ENCODE measurements around the gene CDKL1. TPM values are rescaled to one million over a fixed set of nuclear protein-coding genes. Genes with fewer than 3 reads are reported as not detected.
"Not testable (repeated sequence)": the region's sequence is repeated elsewhere in the genome, so short reads cannot be mapped to it uniquely, and the experiment has no call there.

Gene CDKL1
- polyA plus RNA-seq, 5 donors: 9.8 to 14.8 (median 13.6) TPM

DNA sequence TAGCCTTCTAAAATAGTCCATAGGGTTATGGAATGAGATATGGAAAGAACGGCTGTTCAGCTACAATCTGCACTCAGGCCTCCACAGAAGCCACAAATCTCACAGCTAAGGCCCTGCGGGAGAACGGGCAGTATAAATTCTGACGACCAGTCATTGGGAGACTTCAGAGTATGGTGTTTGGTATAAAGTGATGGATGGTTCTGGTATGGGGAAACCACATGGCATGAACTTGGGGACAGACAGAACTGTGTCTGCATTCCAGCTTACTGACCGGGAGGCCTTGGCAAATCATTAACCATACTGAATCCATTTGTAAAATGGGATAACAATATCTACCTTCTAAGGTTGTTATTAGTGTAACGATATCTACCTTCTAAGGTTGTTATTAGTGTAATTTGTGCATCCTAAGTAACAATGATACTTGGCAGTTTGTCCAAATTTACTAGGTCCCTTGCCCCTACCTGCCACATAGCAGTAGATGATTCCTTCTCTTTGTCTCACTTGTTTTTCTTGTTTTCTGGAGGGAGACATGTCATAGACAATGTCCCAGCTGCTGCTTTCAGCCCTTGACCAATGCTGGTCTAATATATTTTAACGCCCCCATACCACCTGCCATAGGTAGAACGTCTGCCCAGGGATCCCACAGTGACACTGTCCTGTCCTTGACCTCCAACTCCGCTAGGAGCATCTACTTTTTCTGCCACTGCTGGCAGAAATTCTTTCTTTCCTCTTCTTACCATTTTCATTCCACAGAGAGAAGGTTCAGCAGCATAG is 6.8 kb downstream of the CDKL1 start:
- no peak for DNase-seq

DNA sequence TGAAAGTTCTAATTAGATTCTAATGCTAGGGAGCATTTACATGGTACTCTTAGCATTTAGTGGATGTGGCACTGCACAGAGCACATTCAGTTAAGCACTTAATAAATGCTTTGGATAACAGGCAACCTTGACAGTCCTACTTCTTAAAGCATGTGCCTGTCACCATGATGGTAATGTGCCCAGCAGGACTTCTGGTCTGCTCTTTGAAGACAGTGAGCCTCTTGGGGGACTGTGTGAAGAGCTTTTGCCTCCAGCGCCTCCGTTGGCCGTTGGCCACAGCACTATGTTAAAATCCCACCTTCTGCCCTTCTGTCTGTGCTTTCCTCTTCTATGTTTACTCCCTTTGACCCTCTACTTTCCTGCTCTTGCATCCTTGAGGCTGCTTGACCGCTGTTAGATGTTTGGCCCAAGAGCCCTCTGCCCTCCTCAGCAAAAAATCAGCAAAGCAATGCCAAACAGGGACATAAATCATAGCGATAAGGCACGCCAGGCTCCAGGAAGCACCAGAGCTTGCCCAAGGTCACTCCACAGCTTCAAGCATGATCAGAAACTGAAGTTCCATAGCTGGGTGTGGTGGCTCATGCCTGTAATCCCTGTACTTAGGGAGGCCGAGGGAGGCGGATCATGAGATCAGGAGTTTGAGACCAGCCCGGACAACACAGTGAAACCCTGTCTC is 8.3 kb downstream of the CDKL1 start:
- DNase-seq: no peak

DNA sequence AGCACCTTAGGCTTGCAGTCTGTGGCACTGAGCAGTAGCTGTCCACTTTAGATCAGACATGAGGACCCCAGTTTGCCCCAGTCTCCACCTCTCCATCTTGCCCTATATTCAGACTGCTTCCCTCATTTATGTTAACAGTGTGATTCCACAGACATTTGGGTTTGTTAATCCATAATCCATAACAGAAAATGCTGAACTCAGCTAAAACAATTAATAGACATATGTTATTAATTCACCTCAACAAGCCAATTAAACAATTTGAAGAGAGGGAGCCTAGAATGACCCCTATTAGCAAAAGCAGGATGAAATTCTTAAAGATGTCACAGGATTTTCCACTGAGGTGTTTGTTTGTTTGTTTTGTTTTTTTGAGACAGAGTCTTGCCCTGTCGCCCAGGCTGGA is 9.1 kb downstream of the CDKL1 start:
- DNase-seq: no peak

DNA sequence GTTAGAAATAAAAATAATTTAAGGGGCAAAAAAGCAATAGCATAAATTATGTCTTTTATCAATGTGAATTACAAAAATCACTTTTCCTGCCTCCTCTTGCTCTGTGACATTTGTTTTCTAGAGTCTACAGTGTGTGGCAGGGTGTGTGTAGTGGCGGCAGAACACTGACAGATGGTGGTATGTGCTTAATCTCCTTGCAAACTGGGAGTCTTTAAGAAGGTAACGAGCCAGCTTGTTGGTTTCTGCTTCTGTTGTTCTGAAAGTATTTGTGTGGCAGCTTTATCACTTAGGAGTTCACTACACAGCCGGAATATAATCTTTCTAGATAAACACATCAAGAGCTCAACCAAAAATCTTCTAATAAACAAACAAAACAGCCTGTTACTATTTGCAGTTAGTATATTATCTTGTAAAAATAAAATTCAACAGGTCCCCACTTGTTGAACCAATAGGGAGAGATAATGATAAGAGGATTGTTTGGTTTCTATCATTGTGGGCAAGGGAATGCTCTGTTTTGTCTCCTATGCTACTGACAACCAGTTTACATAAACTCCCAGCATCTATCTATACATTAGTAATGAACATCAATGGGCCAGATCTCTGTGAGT is 13.0 kb downstream of the CDKL1 start:
- DNase-seq: no peak

DNA sequence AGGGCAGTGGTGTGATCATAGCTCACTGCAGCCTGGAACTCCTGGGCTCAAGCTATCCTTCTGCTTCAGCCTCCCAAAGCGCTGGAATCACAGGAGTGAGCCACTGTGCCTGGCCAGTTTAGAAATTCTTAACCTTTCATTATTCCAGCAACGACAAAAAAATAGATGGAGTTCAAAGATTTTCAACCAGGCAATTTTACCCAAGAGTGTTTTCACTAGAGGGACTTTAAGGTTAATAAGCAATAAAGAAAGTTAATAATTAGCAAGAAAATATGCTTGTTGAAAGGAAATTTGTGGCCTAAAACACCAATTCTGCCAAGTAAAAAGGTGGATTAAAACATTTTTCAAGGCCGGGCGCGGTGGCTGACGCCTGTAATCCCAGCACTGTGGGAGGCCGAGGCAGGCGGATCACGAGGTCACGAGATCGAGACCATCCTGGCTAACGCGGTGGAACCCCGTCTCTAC is 14.8 kb downstream of the CDKL1 start:
- no peak for DNase-seq

DNA sequence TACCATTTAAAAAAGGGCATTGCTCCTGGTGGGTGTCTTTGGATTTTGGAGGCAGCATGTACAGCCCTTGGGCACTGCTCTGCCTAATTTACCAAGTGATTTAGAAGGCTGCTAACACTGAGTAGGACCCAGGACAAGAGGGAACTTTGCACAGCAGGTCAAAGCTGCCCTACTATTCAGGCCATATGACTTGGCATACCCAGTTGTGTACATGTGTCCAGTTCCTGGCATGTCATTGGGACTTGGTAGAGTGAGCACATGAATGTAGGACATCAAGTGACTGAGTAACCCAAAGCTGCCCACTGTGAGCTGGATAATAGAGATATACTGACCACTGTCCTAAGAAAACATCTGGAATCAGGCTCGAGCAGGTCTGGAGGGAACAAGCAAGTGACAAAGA is 15.7 kb downstream of the CDKL1 start:
- no peak for DNase-seq

DNA sequence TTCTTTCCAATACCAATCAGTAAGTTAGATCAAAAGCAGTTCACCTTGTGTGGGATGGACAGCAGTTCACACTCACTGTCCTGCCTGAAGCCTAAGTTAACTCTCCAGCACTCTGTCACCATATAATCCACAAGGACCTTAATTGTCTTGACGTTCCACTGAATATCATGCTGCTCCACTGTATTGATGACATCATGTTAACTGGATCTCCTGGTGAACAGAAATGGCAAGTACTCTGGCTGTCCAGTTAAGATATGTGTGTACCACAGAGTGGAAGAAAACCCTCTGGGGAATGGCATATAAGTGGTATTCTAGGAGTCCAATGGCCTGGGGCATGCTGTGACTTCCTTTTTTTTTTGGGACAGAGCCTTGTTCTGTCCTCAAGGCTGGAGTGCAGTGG is 16.2 kb downstream of the CDKL1 start:
- no peak for DNase-seq

DNA sequence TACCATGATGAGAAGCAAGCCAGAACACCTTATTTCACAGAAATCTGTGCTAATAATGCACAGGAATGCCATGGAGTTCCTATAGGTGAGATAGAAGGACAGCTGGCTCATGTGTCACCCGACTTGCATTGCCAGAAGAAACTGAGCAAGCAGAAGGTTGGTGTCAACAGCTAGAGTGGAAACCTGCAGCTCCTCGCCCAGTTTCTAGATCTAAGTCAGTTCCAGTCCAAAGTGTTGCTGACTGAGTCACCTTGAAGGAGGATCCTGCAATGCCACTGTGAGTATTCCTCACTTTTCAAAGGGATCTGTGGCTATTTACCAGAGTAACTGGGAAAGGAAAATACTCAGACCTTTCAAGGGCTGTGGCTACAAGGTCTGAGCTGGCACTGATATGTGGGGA is 17.1 kb downstream of the CDKL1 start:
- DNase-seq: no peak

DNA sequence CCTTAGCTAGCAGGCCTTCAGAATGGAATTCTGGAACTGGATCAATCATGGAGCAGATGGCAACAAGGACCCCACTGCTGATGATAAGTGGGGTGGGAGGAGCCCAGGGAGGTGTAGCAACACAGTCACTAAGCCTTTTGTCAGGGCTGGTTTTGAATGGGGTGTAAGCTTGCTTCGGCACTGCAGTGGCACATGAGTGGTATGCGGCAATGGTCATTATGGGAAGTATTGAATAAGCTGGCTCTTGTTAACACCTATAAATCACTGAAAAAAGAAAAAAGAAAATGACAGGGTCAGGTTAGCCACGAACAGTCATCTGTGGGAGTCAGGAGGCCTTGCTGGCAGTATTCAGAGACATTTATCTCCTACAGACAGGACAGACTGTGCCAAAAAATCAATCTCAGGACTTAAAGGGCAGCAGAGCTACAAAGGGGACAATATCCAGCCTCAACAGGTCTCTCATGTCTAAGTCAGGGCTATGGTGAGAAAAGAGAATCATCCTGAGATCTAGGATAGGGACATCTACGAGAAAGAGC is 19.1 kb downstream of the CDKL1 start:
- no peak for DNase-seq

DNA sequence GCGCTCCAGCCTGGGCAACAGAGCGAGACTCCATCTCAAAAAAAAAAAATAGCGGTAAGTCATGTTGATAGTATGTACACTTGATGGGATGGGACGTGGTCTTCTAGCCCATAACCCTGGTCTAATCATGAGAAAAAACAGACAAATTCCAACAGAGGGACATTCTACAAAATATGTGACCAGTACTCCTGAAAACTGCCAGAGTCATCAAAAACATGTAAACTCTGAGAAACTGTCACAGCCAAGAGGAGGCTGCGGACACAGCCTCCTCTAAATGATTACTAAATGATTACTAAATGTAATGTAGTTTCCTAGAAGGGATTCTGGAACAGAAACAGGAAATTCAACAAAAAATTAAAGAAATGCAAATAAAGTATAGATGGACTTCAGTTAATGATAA is 20.9 kb downstream of the CDKL1 start:
- DNase-seq: no peak

DNA sequence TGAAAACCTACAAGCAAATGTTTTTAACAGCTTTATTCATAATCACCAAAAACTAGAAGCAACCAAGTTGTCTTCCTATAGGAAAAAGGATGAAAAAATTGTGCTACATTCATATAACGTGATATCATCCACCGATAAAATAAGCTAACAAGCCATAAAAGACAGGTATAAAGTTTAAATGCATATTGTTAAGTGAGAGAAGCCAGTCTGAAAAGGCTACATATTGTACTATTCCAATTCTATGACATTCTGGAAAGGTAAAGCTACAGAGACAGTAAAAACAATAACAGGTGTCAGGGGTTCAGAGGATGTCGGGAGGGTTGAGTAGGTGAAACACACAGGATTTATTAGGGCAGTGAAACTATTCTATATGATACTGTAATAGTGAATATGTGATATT is 22.7 kb downstream of the CDKL1 start:
- no peak for DNase-seq

DNA sequence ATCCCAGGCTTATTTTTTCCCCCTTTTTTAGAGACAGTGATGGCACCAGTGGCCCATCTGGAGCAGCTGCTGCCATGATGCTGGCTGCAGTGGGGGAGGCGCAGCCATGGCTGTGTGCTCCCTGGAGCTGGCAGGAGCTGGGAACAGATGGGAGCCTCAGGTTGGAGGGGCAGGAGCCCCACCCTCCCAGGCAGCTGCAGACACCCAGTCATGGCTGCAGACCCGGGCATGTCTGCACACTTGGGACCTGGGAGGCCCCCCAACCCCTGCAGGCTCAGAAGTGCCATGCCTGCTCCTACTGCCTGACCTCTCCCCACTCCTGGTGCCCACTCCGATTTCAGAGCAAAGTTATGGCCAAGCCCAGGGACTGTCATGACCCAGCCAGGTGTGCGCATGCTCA is 25.1 kb downstream of the CDKL1 start:
- DNase-seq: no peak

DNA sequence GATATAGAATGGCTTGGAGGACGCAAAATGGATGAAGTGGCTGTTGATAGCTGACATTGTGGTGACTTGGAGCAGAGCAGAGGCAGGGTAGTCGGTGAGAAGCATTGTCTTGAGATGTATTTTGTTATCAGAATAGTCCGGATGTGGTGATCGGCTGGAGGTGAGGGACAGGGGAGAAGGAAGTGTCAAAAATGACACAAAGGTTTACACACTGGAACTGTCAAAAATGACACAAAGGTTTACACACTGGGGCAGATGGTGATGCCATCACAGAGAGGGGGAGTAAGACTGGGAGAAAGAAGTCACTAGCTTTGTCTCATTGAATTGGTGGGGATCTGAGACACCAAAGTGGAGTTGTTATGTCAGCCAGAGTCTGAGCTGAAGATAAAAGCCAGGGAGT is 30.1 kb downstream of the CDKL1 start:
- no peak for DNase-seq

DNA sequence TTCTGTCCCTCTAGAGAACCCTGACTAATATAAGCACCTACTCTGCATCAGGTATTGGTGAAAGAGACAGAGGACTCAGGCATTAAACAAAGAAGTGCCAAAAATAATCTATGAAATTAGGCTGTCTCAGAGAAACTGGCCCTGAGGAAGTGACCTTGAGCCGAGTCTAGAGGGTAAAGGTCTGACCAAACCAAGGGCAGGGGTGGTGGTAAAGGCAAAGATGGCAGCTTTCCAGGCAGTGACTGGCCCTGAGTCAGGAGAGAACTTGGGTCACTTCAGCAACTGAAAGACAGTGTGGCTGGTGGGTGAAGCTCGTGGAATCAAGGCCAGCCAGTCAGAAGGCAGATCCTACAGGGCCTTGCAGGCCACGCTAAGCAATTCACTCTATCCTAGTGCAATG is 30.6 kb downstream of the CDKL1 start:
- DNase-seq: no peak

DNA sequence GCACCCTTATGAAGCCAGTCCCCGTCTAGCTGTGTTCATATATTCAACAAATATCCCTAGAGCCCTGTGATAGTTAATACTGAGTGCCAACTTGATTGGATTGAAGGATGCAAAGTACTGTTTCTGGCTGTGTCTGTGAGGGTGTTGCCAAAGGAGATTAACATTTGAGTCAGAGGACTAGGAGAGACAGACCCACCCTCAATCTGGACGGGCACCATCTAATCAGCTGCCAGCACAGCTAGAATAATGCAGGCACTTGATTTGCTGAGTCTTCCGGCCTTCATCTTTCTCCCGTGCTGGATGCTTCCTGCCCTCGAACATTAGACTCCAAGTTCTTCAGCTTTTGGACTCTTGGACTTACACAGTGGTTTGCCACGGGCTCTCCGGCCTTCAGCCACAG is 31.1 kb downstream of the CDKL1 start:
- not testable (repeated sequence) for DNase-seq

DNA sequence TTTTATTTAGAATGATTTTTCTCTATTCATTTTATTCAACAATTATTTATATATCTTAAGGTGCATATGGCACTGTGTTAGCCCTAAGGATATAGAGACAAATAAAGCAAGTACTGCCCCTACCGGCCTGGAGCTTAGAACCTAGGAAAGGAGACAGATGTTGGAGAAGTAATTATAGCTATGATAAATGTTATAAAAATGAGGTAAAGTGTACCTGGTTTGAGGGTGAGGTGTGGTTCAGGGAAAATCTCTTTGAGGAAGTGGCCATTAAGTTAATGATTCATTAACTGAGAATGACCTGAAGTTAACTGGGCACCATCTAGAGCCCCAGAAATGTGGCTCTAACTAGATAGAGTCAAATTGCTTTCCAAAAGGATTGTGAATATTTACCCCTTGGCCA is 31.9 kb downstream of the CDKL1 start:
- DNase-seq: no peak

DNA sequence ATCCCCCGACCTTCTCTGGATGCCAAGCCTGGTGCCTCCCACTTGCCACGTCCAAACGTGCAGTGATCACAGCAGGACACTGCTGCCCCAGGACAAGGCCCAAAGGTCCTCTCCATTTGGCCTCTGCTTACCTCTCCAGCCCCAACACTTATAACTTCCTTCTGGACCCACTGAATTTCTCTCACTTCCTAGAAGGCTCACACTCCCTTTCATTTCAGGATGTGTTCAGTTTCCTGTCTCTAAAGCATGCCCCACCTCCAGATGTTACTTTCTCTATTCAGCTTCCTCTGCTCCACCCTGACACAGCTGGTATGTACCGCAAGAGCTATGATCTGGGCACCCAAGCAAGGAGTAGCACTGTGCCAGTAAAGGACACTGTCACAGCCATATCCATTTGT is 33.0 kb downstream of the CDKL1 start:
- DNase-seq: no peak

DNA sequence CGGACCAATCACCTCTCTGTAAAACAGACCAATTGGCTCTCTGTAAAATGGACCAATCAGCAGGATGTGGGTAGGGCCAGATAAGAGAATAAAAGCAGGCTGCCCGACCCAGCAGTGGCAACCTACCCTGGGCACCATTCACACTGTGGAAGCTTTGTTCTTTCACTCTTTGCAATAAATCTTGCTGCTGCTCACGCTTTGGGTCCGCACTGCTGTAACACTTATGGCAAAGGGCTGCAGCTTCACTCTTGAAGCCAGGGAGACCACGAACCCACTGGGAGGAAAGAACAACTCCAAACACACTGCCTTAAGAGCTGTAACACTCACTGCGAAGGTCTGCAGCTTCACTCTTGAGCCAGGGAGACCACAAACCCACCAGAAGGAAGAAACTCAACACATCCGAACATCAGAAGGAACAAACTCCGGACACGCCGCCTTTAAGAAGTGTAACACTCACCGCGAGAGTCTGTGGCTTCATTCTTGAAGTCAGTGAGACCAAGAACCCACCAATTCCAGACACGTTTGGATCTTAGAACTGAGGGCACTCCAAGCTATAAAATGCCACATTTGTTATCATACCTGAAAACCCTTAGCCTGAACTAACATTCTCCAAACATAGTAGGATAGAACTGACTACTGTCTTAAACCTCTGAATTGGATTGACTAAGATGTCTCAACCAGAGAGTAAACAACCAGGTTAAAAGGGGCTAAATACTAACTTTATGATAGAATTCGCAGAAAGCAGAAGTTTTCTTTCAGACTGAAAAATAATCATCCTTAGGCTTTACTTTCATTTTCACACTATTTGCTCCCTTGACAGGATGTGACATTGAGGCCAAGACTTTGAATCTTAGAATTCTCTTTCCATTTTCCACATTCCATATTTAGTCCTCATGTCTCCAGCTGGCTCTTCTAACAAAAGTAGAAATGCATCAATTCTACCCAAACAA is 33.6 kb downstream of the CDKL1 start:
- no peak for DNase-seq

DNA sequence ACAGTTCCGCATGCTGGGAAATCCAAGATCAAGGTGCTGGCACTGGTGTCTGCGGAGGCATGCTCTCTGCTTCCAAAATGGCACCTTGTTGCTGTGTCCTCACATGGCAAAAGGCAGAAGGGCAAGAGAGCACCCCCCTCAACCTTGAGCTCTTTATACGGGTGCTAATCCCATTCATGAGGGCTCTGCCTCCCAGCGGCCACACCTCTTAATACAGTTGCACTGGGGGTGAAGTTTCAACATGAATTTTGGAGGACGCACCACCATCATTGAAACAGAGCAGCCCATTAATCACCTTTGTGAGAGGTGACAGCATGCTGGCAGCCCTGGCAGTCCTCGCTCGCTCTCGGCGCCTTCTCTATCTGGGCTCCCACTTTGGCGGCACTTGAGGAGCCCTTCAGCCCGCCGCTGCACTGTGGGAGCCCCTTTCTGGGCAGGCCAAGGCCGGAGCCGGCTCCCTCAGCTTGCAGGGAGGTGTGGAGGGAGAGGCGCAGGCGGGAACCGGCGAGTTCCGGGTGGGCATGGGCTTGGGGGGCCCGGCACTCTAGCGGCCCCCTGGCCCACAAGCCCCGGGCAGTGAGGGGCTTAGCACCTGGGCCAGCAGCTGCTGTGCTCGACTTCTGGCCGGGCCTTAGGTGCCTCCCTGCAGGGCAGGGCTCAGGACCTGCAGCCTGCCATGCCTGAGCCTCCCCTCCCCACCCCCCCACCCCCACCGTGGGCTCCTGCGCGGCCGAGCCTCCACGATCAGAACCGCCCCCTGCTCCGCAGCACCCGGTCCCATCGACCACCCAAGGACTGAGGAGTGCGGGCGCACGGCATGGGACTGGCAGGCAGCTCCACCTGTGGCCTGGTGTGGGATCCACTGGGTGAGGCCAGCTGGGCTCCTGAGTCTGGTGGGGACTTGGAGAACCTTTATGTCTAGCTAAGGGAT is 34.9 kb downstream of the CDKL1 start:
- not testable (repeated sequence) for DNase-seq

DNA sequence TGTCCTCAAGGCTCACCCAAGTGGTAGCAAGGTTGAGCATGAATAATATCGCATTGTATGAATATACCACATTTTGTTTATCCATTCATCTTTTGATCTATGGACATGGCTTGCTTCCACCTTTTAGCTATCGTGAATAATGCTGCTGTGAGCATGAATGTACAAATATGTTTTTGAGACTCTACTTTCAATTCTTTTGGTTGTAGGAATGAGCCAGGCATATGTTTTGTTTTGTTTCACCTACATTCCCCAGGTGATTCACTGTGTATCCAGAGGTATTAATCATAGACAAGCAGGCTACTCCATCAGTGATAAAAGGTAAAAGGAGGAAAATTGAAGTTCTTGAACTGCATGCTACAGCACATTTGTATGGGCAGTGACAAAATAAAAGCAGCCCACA is 35.8 kb downstream of the CDKL1 start:
- no peak for DNase-seq

DNA sequence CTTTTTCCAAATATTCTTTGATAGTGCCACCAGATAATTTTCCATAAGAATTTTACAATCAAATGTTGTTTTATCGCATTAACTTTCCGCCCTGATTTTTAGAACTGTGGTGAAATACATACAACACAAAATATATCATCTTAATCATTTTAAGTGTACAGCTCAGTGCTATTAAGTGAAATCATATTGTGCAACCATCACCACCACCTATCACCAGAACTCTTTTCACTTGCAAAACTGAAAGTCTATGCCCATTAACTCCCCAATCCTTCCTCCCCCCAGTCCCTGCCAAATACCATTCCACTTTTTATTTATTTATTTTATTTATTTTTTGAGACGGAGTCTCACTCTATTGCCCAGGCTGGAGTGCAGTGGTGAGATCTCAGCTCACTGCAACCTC is 36.6 kb downstream of the CDKL1 start:
- no peak for DNase-seq

Measured in right lung (tissue), 5 donors.